GM18526 (cell line): ENCODE measurements around the gene FBXW7.

ENCODE experiments used
- POLR2A ChIP-seq: IDR thresholded peaks from 3 replicates; pipeline ENCODE4 v1.6.1; 2011; ENCODE audit not compliant: insufficient read length; ENCODE audit errors: extremely low read depth

FBXW7 gene

GRCh38 chr4:152464030-152464823, 71.7 kb downstream of the FBXW7 start:
- no peak for TF ChIP-seq POLR2A

GRCh38 chr4:152463562-152463961, 72.3 kb downstream of the FBXW7 start:
- TF ChIP-seq POLR2A, result no peak

- TF ChIP-seq POLR2A, result no peak
Observed at GRCh38 chr4:152462695-152463094, 73.2 kb downstream of the FBXW7 start.

GRCh38 chr4:152462047-152462446, 73.8 kb downstream of the FBXW7 start:
- no peak for TF ChIP-seq POLR2A

GRCh38 chr4:152460488-152460887, 75.4 kb downstream of the FBXW7 start:
- no peak for TF ChIP-seq POLR2A

- no peak for TF ChIP-seq POLR2A
Observed at GRCh38 chr4:152459326-152459725, 76.6 kb downstream of the FBXW7 start.

- TF ChIP-seq POLR2A, result no peak
Observed at GRCh38 chr4:152458801-152459302, 77.0 kb downstream of the FBXW7 start.

GRCh38 chr4:152456609-152457008, 79.3 kb downstream of the FBXW7 start:
- TF ChIP-seq POLR2A, result no peak

- no peak for TF ChIP-seq POLR2A
Observed at GRCh38 chr4:152455311-152455710, 80.6 kb downstream of the FBXW7 start.

GRCh38 chr4:152454398-152455011, 81.4 kb downstream of the FBXW7 start:
- no peak for TF ChIP-seq POLR2A

GRCh38 chr4:152451496-152451895, 84.4 kb downstream of the FBXW7 start:
- TF ChIP-seq POLR2A, result no peak

- no peak for TF ChIP-seq POLR2A
Observed at GRCh38 chr4:152448854-152449253, 87.0 kb downstream of the FBXW7 start.

- TF ChIP-seq POLR2A, result no peak
Observed at GRCh38 chr4:152448038-152448707, 87.7 kb downstream of the FBXW7 start.

GRCh38 chr4:152443859-152444258, 92.0 kb downstream of the FBXW7 start:
- no peak for TF ChIP-seq POLR2A

GRCh38 chr4:152437561-152437960, 98.3 kb downstream of the FBXW7 start:
- no peak for TF ChIP-seq POLR2A

GRCh38 chr4:152436384-152436783, 99.5 kb downstream of the FBXW7 start:
- no peak for TF ChIP-seq POLR2A

GRCh38 chr4:152434011-152434410, 101.9 kb downstream of the FBXW7 start:
- no peak for TF ChIP-seq POLR2A

GRCh38 chr4:152431784-152432183, 104.1 kb downstream of the FBXW7 start:
- no peak for TF ChIP-seq POLR2A
